Right lung (tissue), 5 donors: ENCODE results near the gene MFSD1. TPM values are rescaled to one million over a fixed set of nuclear protein-coding genes. Genes with fewer than 3 reads are reported as not detected.
"Not testable (repeated sequence)": the region's sequence is repeated elsewhere in the genome, so short reads cannot be mapped to it uniquely, and the experiment has no call there.

ENCODE experiments used
- DNase-seq, 2 donors: peaks; one replicate each; pipeline ENCODE4 v3.0.0-alpha.2; 2013
- polyA plus RNA-seq, 5 donors: library from polyadenylated mRNA; unstranded; fragments of 120-200 nt; gene quantifications; one replicate each; pipeline versions ENCODE4 v1.2.1 to v1.2.3, GENCODE V29; 2013; ENCODE audit warnings: inconsistent platforms in 1 of 5, low replicate concordance in 1 of 5; ENCODE audit not compliant: insufficient read length in 5 of 5, insufficient read depth in 1 of 5

MFSD1 gene
- polyA plus RNA-seq, 5 donors: 43.7 to 60.1 (median 55.1) TPM

- DNase-seq: peak; percentile 80 to 86
Observed at GRCh38 chr3:158774965-158775364, 26.9 kb upstream of the MFSD1 start.

GRCh38 chr3:158775426-158776410 lies 26.1 kb upstream of the MFSD1 start:
- no peak for DNase-seq

GRCh38 chr3:158776531-158776930 lies 25.3 kb upstream of the MFSD1 start:
- no peak for DNase-seq

GRCh38 chr3:158777161-158777873 lies 24.5 kb upstream of the MFSD1 start:
- no peak for DNase-seq

- peak; percentile 68 to 84 for DNase-seq
Observed at GRCh38 chr3:158780766-158781165, 21.1 kb upstream of the MFSD1 start.

DNA sequence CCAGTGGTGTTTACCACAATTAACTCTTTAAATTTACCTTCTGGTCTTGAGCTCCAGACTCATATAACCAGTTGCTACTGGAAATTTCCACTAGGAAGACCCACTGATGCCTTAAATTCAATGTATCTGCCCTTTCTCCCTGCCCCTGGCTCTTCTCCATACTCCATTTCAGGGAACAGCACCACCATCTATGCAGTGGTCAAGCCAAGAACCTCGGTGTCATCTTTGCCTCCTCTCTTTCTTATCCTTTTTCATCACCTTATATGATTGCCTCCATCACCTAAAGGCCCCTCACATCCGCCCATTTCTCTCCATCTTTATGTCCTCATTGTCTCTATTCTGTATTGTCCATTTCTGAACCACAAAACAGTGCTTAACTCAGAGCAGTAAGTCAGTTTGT lies 20.7 kb upstream of the MFSD1 start:
- no peak for DNase-seq

GRCh38 chr3:158781849-158782248 lies 20.0 kb upstream of the MFSD1 start:
- no peak for DNase-seq

GRCh38 chr3:158782283-158782989 lies 19.4 kb upstream of the MFSD1 start:
- DNase-seq: no peak

DNA sequence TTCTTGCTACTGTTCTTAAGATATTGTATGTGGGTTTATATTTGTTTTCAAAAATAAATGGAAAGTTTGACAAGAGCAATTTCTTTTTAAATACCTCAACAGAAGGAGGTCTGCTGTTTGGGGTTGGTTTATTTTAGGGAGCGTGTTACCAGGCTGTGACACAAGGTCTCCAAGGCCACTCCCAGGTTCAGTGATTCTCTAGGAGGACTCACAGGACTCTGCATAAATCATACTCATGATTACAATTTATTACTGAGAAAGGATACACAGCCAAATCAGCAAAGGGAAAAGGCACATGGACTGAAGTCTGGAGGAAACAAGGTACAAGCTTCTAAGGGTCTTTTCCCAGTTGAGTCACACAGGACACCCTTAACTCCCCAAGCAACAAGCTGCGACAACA lies 18.8 kb upstream of the MFSD1 start:
- no peak for DNase-seq

DNA sequence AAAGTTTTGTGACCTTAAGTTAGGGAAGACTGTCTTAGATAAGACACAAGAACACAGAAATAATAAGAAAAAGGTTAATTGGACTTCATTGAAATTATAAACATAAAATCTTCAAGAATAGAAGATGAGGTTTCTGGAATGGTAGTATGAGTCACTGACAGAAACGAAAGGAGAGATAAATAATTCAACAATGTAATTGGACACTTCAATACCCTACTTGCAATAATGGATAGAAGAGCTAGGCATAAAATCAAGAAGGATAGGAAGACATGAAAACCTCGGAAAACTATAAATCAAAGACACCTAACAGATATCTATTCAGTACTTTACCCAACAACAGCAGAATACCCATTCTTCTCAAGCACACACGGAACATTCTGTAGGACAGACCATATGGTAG lies 15.9 kb upstream of the MFSD1 start:
- no peak for DNase-seq

- no peak for DNase-seq
Observed at GRCh38 chr3:158788446-158788845, 13.4 kb upstream of the MFSD1 start.

DNA sequence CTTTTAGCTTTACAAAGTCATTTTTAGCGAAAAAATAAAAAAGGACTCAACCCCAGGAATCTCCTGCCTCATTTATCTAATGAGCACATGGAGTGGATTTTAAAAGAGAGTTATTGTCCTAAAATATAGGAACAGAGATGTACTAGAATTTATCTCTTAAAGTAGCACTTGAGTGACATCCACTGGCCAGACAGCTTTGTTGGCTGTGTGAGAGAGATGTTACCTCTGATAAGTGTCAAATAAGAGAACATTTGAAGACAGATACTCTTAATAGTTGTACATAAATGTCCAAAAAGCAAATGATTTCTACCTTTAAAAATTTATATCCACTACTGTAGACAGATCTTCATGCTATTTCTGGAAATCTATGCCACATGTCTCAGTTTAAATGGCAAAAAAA lies 12.3 kb upstream of the MFSD1 start:
- DNase-seq: no peak

DNA sequence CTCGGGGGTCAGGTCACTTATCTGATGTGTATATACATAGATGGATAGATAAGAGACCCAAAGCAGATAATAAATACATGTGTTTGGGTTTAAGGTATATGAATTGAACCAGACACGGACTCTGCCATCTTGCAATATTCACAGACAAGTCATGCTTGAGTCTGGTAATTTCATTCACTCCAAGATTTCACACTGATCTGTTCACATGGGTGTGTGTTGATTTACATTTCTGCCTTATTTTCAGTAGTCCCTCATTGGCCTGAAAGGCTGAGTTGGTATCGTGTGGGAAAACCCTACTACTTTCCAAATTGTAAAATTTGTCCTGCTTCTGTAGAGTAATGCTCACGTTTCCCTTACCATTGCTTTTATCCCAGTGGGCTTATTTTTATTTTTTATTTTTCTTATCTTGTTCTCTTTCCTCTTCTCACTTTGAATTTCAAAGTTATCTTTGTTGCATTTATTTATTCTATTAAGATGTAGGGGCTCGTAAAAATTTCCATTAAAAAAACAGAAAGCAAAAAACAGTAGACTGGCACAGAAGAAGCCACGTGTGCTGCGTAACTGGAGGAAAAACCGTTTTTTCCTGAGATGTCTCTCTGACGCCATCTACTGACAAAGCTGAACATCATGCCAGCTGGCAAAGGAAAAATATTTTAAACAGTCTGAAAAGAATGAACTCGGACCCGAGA lies 10.8 kb upstream of the MFSD1 start:
- peak; percentile 68 to 77 for DNase-seq

- DNase-seq: not testable (repeated sequence)
Observed at GRCh38 chr3:158791590-158791920, 10.3 kb upstream of the MFSD1 start.

DNA sequence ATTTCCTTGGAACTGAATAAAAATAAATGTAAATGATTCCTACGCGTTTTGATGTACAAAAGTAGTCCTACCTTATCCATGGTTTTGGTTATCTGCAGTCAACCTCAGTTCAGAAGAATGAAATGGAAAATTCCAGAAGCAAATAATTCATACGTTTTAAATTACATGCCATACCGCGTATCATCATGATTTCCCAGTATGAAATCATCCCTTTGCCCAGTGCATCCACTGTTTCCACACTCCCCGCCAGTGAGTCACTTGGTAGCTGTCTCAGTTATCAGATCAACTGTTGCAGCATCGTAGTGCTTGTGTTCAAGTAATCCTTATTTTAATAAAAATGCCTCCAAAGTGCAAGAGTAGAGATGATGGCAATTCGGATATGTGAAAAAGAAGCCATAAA lies 9.1 kb upstream of the MFSD1 start:
- no peak for DNase-seq

DNA sequence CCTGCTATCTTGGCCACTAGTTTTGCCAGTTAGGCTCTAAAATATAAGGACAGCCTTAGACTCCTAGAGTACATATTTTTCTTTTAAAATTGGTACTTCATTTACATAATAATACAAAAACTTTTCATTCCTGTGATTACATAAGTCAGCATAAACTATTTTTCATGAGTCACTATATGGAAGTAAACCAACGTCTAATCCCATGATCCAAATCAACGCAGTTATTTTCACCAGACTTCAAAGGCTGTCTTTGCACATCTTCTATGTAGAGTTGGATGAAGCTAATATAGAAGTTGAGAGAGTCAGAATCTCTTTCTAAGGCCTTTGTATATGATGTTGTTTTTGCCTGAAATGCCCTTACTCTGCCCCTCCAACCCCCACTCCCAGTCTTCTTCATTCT lies 7.6 kb upstream of the MFSD1 start:
- no peak for DNase-seq

DNA sequence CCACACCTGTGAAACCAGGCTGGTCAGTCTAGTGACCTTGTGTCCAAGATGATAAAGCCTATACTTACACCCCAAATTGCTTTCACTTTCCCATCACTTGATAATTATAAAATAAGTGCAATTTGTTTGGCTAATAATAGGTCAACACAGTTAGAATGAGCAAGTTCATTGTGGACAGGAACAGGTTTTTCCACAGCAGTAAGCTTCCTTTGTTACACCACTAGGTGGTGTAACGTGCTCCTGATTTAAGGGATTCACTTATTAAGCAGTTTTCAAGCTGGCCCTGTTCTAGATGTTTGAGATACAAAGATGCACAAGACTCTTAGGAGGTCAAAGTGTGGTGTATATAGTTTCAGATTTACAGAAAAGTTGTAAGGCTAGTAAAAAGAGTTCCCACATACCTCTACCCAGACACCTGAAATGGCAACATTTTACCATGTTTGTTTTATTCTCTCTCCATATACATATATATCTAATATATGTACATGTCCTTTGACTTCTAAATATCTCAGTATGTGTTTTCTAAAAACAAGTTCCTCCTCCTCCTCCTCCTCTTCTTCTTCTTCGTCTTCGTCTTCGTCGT lies 6.8 kb upstream of the MFSD1 start:
- DNase-seq: no peak

GRCh38 chr3:158801201-158801600 lies 653 bp upstream of the MFSD1 start:
- peak in 1 of 2 donors; percentile 21 for DNase-seq

GRCh38 chr3:158802409-158803268 lies 785 bp downstream of the MFSD1 start:
- no peak for DNase-seq

GRCh38 chr3:158804441-158804840 lies 2.6 kb downstream of the MFSD1 start:
- no peak for DNase-seq
